ENCODE results near the gene TEX47.

The TEX47 gene

DNA sequence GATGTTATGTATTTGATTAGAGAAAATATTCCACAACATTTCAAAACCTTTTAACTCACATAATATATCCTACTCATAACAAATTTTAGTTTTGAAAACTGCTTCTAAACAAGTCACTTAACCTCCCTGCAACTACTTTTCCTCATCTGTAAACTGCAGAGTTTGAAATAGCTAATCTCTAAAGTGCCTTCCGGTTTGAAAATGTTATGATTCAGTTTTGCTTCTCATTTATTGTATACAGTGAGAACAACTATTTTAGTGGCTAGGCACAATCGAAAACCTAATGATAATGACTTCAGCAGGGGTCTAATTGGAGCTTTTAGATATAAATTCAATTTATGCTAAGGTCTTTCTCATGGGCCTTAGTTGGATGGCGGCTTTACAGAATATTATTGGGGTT, 30.7 kb upstream of the TEX47 start:
- H3K4me3 ChIP-seq (IDR thresholded peaks at IDR 0.05; ENCODE audit: insufficient read depth, low read depth, low read length), result no peak overlapping the region
- no peaks in the 10 kb centered on the region for H3K27me3 ChIP-seq (ENCODE audit: insufficient read depth, low read depth)
- no peaks in the 10 kb centered on the region for H3K79me2 ChIP-seq (ENCODE audit: insufficient read depth, low read depth)
- H3K4me1 ChIP-seq (ENCODE audit: low read depth, poor library complexity, severe bottlenecking), result no peaks in the 10 kb centered on the region
- H2AFZ ChIP-seq (ENCODE audit: low read depth), result no peak overlapping the region
- H3K9ac ChIP-seq, result no peak overlapping the region
- H3K27ac ChIP-seq, result no peak overlapping the region
- H4K20me1 ChIP-seq (ENCODE audit: insufficient read depth), result no peaks in the 10 kb centered on the region
- TF ChIP-seq, protein P1, sequence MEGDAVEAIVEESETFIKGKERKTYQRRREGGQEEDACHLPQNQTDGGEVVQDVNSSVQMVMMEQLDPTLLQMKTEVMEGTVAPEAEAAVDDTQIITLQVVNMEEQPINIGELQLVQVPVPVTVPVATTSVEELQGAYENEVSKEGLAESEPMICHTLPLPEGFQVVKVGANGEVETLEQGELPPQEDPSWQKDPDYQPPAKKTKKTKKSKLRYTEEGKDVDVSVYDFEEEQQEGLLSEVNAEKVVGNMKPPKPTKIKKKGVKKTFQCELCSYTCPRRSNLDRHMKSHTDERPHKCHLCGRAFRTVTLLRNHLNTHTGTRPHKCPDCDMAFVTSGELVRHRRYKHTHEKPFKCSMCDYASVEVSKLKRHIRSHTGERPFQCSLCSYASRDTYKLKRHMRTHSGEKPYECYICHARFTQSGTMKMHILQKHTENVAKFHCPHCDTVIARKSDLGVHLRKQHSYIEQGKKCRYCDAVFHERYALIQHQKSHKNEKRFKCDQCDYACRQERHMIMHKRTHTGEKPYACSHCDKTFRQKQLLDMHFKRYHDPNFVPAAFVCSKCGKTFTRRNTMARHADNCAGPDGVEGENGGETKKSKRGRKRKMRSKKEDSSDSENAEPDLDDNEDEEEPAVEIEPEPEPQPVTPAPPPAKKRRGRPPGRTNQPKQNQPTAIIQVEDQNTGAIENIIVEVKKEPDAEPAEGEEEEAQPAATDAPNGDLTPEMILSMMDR (conservative IDR thresholded peaks at IDR 0.05; ENCODE audit: low read depth, low read length), result no peak
- H3K4me2 ChIP-seq, result no peak overlapping the region
- H3K36me3 ChIP-seq (ENCODE audit: insufficient read depth), result no peaks in the 10 kb centered on the region

DNA sequence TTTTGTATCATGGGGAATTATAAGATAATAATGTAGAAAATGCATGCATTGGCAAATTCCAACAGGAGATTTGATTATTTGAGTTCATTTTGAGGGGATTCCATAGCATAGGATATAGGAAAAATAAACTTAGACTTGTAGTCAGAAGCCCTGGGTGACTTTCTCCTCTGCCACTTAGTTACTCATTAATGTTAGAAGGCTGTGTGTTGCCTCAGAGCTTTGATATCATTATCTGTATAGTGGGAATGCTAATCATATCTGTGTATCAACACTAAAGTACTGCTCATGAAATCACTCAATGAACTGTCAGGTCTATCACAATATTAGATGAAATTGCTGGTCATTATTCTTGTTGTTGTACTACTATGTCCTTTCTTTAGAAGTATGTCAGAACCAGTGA, 23.0 kb upstream of the TEX47 start:
- no peaks in the 10 kb centered on the region for H3K36me3 ChIP-seq (ENCODE audit: insufficient read depth)
- no peak overlapping the region for H2AFZ ChIP-seq (ENCODE audit: low read depth)
- H3K4me1 ChIP-seq (ENCODE audit: low read depth, poor library complexity, severe bottlenecking), result no peaks in the 10 kb centered on the region
- H3K27ac ChIP-seq, result no peak overlapping the region
- H3K4me2 ChIP-seq, result no peak overlapping the region
- H3K9ac ChIP-seq, result no peak overlapping the region
- no peaks in the 10 kb centered on the region for H4K20me1 ChIP-seq (ENCODE audit: insufficient read depth)
- no peaks in the 10 kb centered on the region for H3K79me2 ChIP-seq (ENCODE audit: insufficient read depth, low read depth)
- no peak overlapping the region for H3K4me3 ChIP-seq (IDR thresholded peaks at IDR 0.05; ENCODE audit: insufficient read depth, low read depth, low read length)
- no peaks in the 10 kb centered on the region for H3K27me3 ChIP-seq (ENCODE audit: insufficient read depth, low read depth)
- TF ChIP-seq, protein P1 (conservative IDR thresholded peaks at IDR 0.05; ENCODE audit: low read depth, low read length), result no peak

DNA sequence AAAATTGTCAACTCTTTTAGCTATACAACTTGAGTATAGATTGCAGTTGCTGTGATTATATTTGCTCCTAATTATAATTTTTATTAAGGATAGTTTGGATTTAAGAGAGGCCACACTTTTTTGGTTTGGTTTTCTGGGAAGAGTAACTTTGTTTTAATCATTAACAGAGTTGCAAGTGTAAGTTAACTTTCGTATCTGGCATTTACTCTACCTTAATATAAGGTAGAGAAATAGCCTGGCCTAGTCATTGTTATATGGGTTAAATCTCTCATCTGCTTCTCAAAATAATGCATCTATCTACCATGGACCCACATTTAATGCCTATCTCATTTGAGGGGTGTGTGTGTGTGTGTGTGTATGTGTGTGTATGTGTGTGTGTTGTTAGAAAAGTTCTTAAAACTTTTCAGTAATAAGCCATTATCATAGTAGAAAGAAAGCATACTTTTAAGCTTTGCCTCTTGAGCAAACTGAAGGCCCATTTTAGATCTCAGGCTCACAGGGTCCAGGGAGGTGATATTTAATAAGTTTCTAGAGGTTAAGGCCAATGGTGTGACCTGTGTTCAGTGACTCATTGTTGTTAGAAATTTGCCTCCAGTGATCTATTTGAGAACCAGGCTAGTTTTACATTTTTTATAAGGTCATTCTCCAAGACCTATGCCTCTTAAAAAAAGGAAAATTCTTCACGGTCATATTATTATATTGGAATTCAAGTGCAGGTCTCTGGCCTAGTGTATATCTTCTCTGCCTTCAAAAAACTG, 10.9 kb upstream of the TEX47 start:
- H2AFZ ChIP-seq (ENCODE audit: low read depth), result no peak overlapping the region
- H3K79me2 ChIP-seq (ENCODE audit: insufficient read depth, low read depth), result no peaks in the 10 kb centered on the region
- no peaks in the 10 kb centered on the region for H3K36me3 ChIP-seq (ENCODE audit: insufficient read depth)
- no peak overlapping the region for H3K4me2 ChIP-seq
- no peak overlapping the region for H3K9ac ChIP-seq
- no peaks in the 10 kb centered on the region for H3K27me3 ChIP-seq (ENCODE audit: insufficient read depth, low read depth)
- no peaks in the 10 kb centered on the region for H3K4me1 ChIP-seq (ENCODE audit: low read depth, poor library complexity, severe bottlenecking)
- no peaks in the 10 kb centered on the region for H4K20me1 ChIP-seq (ENCODE audit: insufficient read depth)
- TF ChIP-seq, protein P1 (conservative IDR thresholded peaks at IDR 0.05; ENCODE audit: low read depth, low read length), result no peak
- H3K27ac ChIP-seq, result no peak overlapping the region
- H3K4me3 ChIP-seq (IDR thresholded peaks at IDR 0.05; ENCODE audit: insufficient read depth, low read depth, low read length), result no peak overlapping the region

DNA sequence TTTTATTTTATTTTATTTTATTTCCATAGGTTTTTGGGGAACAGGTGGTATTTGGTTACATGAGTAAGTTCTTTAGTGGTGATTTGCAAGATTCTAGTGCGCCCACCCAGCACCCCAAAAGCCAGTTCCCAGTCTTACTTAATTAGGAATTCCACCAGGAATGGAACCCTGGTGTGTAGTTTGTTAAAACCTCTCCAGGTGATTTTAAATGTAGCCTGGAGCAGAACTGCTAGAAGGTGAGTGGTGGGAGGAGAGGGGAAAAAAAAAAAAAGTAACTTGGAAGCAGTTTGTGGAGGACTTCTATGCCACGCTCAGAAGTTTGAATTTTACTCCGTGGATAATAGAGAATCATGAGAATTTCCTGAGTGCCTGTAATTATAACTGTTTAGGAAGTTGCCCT, 5.5 kb upstream of the TEX47 start:
- no peak overlapping the region for H3K4me2 ChIP-seq
- H3K27me3 ChIP-seq (ENCODE audit: insufficient read depth, low read depth), result no peaks in the 10 kb centered on the region
- TF ChIP-seq, protein P1 (conservative IDR thresholded peaks at IDR 0.05; ENCODE audit: low read depth, low read length), result no peak
- no peaks in the 10 kb centered on the region for H4K20me1 ChIP-seq (ENCODE audit: insufficient read depth)
- no peak overlapping the region for H2AFZ ChIP-seq (ENCODE audit: low read depth)
- H3K27ac ChIP-seq, result no peak overlapping the region
- no peak overlapping the region for H3K4me3 ChIP-seq (IDR thresholded peaks at IDR 0.05; ENCODE audit: insufficient read depth, low read depth, low read length)
- no peaks in the 10 kb centered on the region for H3K4me1 ChIP-seq (ENCODE audit: low read depth, poor library complexity, severe bottlenecking)
- H3K79me2 ChIP-seq (ENCODE audit: insufficient read depth, low read depth), result no peaks in the 10 kb centered on the region
- H3K36me3 ChIP-seq (ENCODE audit: insufficient read depth), result no peaks in the 10 kb centered on the region
- no peak overlapping the region for H3K9ac ChIP-seq
